Right lung (tissue), 5 donors: ENCODE results near the gene ACTL6B. TPM values are rescaled to one million over a fixed set of nuclear protein-coding genes. Genes with fewer than 3 reads are reported as not detected.
A peak's percentile ranks its signal among the peaks of the same experiment; 100 is the strongest.

Source experiments
- DNase-seq, 2 donors: peaks; one replicate each; pipeline ENCODE4 v3.0.0-alpha.2; 2013
- polyA plus RNA-seq, 5 donors: library from polyadenylated mRNA; unstranded; fragments of 120-200 nt; gene quantifications; one replicate each; pipeline versions ENCODE4 v1.2.1 to v1.2.3, GENCODE V29; 2013; ENCODE audit warnings: inconsistent platforms in 1 of 5, low replicate concordance in 1 of 5; ENCODE audit not compliant: insufficient read length in 5 of 5, insufficient read depth in 1 of 5

ACTL6B gene
- polyA plus RNA-seq, 5 donors: 0.13 to 0.40 (median 0.28) TPM; not detected in 2

GRCh38 chr7:100684534-100685042 is 28.3 kb upstream of the ACTL6B start:
- DNase-seq: no peak

- no peak for DNase-seq
Observed at GRCh38 chr7:100683659-100684533, 27.6 kb upstream of the ACTL6B start.

GRCh38 chr7:100682991-100683658 is 26.9 kb upstream of the ACTL6B start:
- DNase-seq: no peak

GRCh38 chr7:100682228-100682741 is 26.0 kb upstream of the ACTL6B start:
- no peak for DNase-seq

GRCh38 chr7:100681491-100682227 is 25.4 kb upstream of the ACTL6B start:
- DNase-seq: no peak

GRCh38 chr7:100680576-100681271 is 24.5 kb upstream of the ACTL6B start:
- DNase-seq: no peak

- no peak for DNase-seq
Observed at GRCh38 chr7:100679927-100680575, 23.8 kb upstream of the ACTL6B start.

GRCh38 chr7:100679129-100679926 is 23.1 kb upstream of the ACTL6B start:
- no peak for DNase-seq

- DNase-seq: no peak
Observed at GRCh38 chr7:100678291-100678984, 22.2 kb upstream of the ACTL6B start.

GRCh38 chr7:100677308-100678267 is 21.3 kb upstream of the ACTL6B start:
- DNase-seq: no peak

GRCh38 chr7:100676501-100677306 is 20.5 kb upstream of the ACTL6B start:
- no peak for DNase-seq

- DNase-seq: peak; percentile 77 to 78
Observed at GRCh38 chr7:100675581-100676350, 19.5 kb upstream of the ACTL6B start.

GRCh38 chr7:100675105-100675451 is 18.8 kb upstream of the ACTL6B start:
- no peak for DNase-seq

- DNase-seq: no peak
Observed at GRCh38 chr7:100674411-100675104, 18.3 kb upstream of the ACTL6B start.

GRCh38 chr7:100673942-100674410 is 17.7 kb upstream of the ACTL6B start:
- DNase-seq: peak in 1 of 2 donors; percentile 69
